ENCODE results near the gene AGR2. TPM values are rescaled to one million over a fixed set of nuclear protein-coding genes. Genes with fewer than 3 reads are reported as not detected.

AGR2 gene
- total and polyA plus RNA-seq, 2 of the 4 experiments (the other 2 are of a cell fraction) = not detected

DNA sequence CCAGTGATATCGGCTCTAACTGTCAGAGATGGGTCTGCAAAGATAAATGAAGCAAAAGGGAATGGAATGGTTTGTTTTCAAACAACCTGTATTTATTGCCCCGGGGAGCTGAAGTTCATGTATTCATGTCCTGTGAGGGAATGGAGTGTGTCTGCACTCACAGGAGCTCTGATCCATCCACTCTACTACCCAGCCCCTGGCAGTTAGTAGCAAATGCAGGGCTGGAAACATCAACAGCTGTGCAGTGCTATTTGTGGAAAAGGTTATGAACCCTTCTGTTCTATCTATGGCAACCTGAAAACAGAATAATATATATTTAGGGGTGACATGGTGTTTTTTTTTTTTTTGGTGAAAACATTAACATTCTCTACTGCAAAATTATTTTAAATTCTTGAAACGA lies 9.8 kb downstream of the AGR2 start:
- Histone ChIP-seq H3K79me1 (ENCODE audit: low read depth in 1 of 2, low read length in 2 of 2) (no peaks in the 10 kb centered on the region), H2AK9ac (replicated peaks; ENCODE audit: low read depth, low read length, poor library complexity) (no peak overlapping the region), H2BK120ac (ENCODE audit: low read depth, low read length) (no peak overlapping the region), H3K4me2 (ENCODE audit: low read depth, low read length) (no peak overlapping the region), H3K14ac (replicated peaks; ENCODE audit: low read depth, low read length) (no peak overlapping the region), H3K27me3 (ENCODE audit: control insufficient read depth, insufficient read depth, low read length) (peaks cover 9% of the 10 kb centered on the region), H4K8ac (ENCODE audit: low read depth in 2 of 2, low read length in 2 of 2) (no peak overlapping the region), H3K4me3 (ENCODE audit: insufficient read depth, low read depth, low read length) (no peak overlapping the region), H2BK20ac (ENCODE audit: low read depth, low read length) (no peak overlapping the region), H4K91ac (ENCODE audit: insufficient read depth, low read depth, low read length) (no peak overlapping the region), H2AK5ac (ENCODE audit: low read depth, low read length) (no peak overlapping the region), H3K4ac (ENCODE audit: low read depth, low read length) (no peak overlapping the region), H2BK5ac (ENCODE audit: low read depth, low read length, poor library complexity, severe bottlenecking) (no peak overlapping the region), H3K23ac (ENCODE audit: low read depth, low read length) (no peak overlapping the region), H3K4me1 (ENCODE audit: control insufficient read depth, insufficient read depth, low read length) (no peaks in the 10 kb centered on the region), H3K56ac (ENCODE audit: extremely low read depth, insufficient read depth, low read length) (no peak overlapping the region), H3K9ac (ENCODE audit: low read depth, low read length) (no peak overlapping the region), H2AFZ (replicated peaks; ENCODE audit: low read length, poor library complexity) (no peak overlapping the region), H4K20me1 (ENCODE audit: insufficient read depth, low read length) (no peaks in the 10 kb centered on the region), H3K18ac (ENCODE audit: low read depth, low read length) (no peak overlapping the region), H3K27ac (ENCODE audit: insufficient read depth, low read length) (no peak overlapping the region), H3K9me3 (ENCODE audit: control insufficient read depth, insufficient read depth, low read length) (no peaks in the 10 kb centered on the region), H4K5ac (ENCODE audit: low read depth, low read length) (no peak overlapping the region), H3K9me1 (ENCODE audit: insufficient read depth, low read length) (no peaks in the 10 kb centered on the region), H3K36me3 (ENCODE audit: control insufficient read depth, insufficient read depth, low read length) (no peaks in the 10 kb centered on the region), H2BK15ac (ENCODE audit: low read depth, low read length) (no peak overlapping the region)
- DNase-seq (no peak), ATAC-seq (ENCODE audit: low read depth) (no peak)
- TF ChIP-seq RCOR1 (IDR thresholded peaks at IDR 0.05; ENCODE audit: insufficient replicate concordance, low read length) (no peak), RFX5 (IDR thresholded peaks at IDR 0.05; ENCODE audit: low read depth, low read length) (no peak)
- POLR2A ChIA-PET (ENCODE audit: unreplicated experiment) = no interaction called here
- BruUV-seq (replicated peaks) = no TSS peak
- dilution Hi-C loops (cut with HindIII; ENCODE audit: low sequenced_read_pairs, unreplicated experiment) = no loop called here
- CTCF ChIA-PET = no interaction called here
- WGBS, 2 experiments (ENCODE audit: extremely low coverage in 2 of 2, insufficient read length in 1 of 2) = no CpG with 5 or more reads among the region's 3 CpGs
- in situ Hi-C loops (cut with MboI; ENCODE audit: low sequenced_read_pairs) = no loop called here
- intact Hi-C loops (cut with micrococcal nuclease) = no loop called here
